Activated T-cell treated with anti-CD3 and anti-CD28 coated beads for 24 hours (primary cell): Measurements from ENCODE around the gene RAP1GDS1.
"Not testable (repeated sequence)": the region's sequence is repeated elsewhere in the genome, so short reads cannot be mapped to it uniquely, and the experiment has no call there.

ENCODE experiments used
- DNase-seq: peaks from one replicate; pipeline ENCODE4 v3.0.0-alpha.2; 2020; ENCODE audit warnings: low read depth

Gene RAP1GDS1

GRCh38 chr4:98352396-98352795, 91.2 kb downstream of the RAP1GDS1 start:
- no peak for DNase-seq

DNA sequence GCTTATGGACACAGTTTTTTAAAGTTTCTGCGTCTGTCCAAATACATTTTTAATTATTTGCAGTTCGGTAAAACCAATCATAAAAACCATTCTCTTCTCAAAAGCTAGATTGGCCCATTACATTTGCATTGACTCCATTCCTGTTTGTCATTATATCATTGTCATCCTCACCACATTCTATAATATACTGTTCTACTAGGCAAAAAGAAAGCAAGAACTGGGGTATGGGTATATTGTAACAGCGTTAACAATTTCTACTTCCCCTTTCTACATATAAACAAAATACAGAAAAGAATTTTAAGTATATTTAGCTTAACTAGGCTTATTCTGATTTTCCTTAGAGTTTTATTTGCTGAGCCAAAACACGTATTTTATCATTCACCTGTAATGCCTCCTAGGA, 91.8 kb downstream of the RAP1GDS1 start:
- DNase-seq: no peak

DNA sequence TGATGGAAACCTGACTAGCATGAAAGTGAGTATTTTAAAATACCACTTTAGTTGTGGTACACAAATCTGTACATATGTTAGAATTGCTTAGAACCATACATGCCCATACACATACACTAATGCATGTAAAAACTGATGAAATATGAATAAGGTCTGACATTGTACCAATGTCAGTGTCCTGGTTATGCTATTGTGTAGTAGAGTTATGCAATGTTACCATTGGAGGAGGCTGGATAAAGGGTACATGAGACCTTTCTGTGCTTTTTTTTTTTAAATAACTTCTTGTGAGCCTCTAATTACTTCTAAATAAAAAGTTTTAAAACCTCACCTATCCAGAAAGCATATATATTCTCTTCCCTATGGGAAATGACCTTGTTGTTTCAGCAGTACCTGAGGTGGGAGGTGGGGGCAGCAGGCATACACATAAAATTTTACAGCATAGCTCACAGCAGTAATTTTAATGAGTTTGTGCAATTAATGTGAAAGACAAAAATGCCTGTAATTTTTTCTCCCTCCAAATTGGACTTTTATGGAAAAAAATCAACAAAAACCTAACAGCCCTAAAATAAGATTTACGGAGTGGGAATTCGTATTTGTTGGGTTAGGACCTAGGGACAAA, 97.6 kb downstream of the RAP1GDS1 start:
- DNase-seq: no peak

DNA sequence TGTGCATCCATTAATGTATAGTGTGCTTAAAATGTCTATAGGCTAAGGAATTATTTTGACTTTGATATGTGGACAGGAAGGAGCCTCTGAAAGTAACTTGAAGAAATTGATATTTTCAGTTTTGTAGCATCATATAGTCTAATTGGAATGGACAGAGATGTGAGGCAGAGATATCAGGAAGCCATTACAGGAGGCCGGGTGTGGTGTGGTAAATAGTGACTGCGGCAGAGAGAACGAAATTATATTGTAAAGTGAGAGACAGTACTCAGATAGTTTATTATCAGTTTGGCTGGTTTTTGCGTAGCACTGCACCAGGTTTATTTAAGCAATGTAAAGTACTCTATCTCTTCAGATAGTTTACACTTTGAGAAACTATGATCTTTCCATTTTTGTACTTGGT, 98.5 kb downstream of the RAP1GDS1 start:
- no peak for DNase-seq

DNA sequence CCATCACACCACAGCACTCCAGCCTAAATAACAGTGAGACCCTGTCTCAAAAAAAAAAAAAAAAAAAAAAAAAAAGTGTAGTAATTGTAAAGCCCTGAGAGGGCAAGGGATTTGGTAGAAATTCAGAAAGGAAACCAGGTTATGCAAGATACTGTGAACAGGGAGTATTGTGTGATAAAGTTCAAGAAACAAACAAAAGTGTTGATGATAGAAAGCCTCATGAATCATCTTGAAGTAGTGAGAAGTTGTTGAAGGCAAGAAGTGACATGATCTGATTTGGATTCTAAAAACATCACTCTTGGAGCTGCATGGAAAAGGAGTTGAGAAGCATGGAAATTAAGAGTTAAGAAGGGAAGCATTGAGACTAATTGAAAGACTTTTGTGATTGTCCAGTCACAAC, 102.2 kb downstream of the RAP1GDS1 start:
- no peak for DNase-seq

GRCh38 chr4:98366275-98366674, 105.1 kb downstream of the RAP1GDS1 start:
- not testable (repeated sequence) for DNase-seq

- DNase-seq: not testable (repeated sequence)
Observed at GRCh38 chr4:98368000-98368399, 106.8 kb downstream of the RAP1GDS1 start.

- DNase-seq: no peak
Observed at GRCh38 chr4:98369322-98369721, 108.1 kb downstream of the RAP1GDS1 start.

- DNase-seq: no peak
Observed at GRCh38 chr4:98374643-98375042, 113.5 kb downstream of the RAP1GDS1 start.

GRCh38 chr4:98377559-98377958, 116.4 kb downstream of the RAP1GDS1 start:
- DNase-seq: no peak

DNA sequence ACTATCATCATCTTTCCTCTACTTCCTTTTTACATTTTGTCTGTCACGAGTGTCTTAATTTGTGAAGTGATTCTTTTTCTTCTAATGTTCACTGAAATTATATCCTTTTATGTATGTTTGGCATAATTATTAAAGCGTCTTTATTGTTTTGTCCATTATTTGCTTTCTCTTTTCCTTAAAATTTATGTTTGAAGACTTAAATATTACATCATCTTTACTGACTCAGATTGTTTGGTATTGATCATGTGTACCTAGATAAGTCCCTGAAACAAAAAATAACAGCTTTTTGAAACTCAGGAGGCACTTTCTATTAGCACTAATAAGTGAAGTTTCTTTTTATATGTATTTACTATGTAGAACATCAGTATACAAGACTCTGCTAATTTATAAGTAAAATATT, 120.1 kb downstream of the RAP1GDS1 start:
- DNase-seq: no peak

- no peak for DNase-seq
Observed at GRCh38 chr4:98383431-98384106, 122.4 kb downstream of the RAP1GDS1 start.

- DNase-seq: no peak
Observed at GRCh38 chr4:98385831-98386230, 124.6 kb downstream of the RAP1GDS1 start.

DNA sequence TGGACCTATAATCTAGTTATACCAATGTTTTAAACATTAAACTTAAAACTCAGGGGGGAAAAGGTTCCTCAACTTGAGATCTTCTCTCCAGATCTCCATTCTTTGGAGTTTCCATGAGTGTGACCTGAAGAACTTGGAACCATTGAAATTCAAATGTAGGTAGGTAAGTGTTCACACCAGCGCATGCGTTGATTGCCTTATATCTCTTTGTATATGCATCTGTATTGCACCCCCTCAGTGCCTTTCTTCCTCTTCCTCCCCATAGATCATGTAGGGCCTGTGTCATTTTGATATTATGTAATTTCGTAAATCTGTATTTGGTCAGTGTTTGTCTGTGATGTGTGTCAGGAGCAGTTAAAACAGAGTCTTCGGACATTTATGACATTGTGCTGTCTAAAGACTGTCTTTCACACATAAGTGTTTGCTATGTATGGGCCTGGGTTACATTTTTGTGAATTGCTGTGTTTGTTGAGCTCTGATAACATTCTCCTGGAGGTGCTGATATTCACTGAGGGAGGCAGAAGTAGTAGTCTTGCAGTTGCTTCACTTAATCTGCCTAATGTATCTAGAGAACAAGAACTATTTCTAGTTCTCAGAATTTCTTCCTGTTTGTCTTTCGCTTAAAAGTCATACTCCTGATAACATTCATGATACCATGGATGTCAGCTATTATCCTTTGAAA, 126.3 kb downstream of the RAP1GDS1 start:
- DNase-seq: no peak

GRCh38 chr4:98394134-98394533, 132.9 kb downstream of the RAP1GDS1 start:
- no peak for DNase-seq

DNA sequence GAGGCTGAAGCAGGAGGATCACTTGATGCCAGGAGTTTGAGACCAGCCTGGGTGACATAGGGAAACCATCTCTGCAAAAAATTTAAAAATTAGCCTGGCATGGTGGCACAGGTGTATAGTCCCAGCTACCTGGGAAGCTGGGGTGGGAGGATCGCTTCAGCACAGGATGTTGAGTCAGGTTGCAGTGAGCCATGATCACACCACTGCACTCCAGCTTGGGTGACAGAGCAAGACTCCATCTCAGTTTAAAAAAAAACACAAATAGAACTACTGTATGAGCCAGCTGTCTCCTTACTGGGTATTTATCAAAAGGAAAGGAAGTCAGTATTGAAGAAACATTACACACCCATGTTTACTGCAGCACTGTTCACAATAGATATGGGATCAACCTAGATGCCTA, 138.7 kb downstream of the RAP1GDS1 start:
- DNase-seq: no peak

- DNase-seq: no peak
Observed at GRCh38 chr4:98406819-98407218, 145.6 kb downstream of the RAP1GDS1 start.

DNA sequence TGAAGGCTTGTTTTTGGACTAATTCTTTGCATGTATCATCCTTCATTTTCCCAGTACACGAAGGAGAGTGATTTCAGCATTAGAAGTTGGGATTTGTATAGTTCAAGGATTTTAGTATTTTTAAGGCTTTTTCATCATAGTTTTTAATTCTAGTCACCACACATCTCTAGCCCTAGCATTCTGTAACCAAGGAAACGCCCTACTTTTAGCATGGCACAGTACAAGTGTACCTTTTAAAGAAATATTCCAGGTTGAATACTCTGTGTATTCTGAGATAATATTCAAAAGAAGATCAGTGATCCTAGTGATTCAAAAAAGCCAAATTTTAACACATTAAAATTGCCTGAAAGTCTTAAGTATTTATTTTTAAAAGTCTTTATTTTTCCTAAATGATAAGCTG, 150.5 kb downstream of the RAP1GDS1 start:
- DNase-seq: no peak

- no peak for DNase-seq
Observed at GRCh38 chr4:98416844-98417243, 155.7 kb downstream of the RAP1GDS1 start.

- not testable (repeated sequence) for DNase-seq
Observed at GRCh38 chr4:98420151-98420550, 159.0 kb downstream of the RAP1GDS1 start.

- no peak for DNase-seq
Observed at GRCh38 chr4:98421111-98421510, 159.9 kb downstream of the RAP1GDS1 start.

DNA sequence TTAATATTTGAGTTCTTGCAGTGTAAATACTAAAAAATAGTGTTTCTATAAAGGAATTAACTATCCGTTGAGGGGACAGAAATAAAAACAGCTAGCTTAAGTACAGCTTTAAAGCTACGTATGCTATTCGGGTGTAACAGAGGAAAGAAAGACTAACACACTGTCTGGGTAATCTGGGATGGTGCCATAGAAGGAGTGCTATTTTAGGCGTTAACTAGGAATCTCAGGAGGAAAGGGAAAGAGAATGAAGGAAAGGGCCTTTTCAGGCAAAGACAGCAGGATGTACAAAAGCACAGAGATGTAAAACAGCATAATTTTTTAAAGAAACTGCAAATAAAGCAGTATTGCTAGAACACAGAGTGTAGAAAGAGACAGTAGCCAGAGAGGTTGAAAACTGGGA, 161.8 kb downstream of the RAP1GDS1 start:
- no peak for DNase-seq

DNA sequence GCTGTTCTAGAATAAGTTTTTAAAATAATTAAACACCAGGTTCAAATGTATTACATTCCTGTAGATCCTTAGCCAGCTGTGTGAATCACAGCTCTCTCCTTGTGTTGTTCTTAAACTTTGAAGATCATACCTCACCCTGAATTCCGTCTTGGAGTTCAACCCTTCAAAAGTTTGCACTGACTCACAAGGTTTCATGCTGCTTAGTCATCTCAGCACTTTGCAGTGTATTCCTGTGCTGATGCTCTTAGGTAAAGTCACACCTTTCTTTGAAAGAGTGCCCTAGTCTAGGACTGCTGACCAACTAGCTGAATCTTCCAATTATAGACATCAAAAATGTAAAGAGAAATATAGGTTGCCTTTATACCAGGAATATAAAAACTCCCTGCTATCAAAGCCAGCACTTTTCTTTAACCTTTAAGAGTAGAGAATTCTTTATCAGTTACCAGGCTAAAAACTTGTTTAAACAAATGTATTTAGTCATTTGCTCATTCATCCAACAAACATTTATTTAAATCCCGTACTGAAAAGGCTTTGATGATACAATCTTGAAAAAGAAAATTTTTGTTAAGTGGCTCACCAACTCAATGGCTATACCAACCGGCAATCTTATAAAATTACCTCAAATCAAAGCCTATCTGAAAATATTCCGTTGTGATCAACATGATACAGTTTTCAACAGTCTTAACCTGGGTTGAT, 169.7 kb downstream of the RAP1GDS1 start:
- DNase-seq: no peak
